B cell (primary cell): Measurements from ENCODE around the gene BST1. TPM values are rescaled to one million over a fixed set of nuclear protein-coding genes. Genes with fewer than 3 reads are reported as not detected.

Experiments used
- ATAC-seq: fragments of 200-7000 bp; cut with Tn5 transposase; one replicate; pipeline ENCODE4 v1.10.0; 2021; ENCODE audit warnings: low read depth, mild to moderate bottlenecking, moderate number of reproducible peaks, moderate library complexity
- CTCF ChIA-PET: fragments of 350-600 bp; sonication (Branson Sonifier 250); formaldehyde crosslinking; loops from one replicate; lab custom pipeline; 2021; ENCODE audit warnings: antibody characterized with exemption, inconsistent platforms; lab: Charles Lee
- POLR2A ChIA-PET: fragments of 350-600 bp; sonication (Branson Sonifier 250); formaldehyde crosslinking; loops from one replicate; lab custom pipeline; 2021; ENCODE audit warnings: antibody characterized with exemption; lab: Charles Lee
- DNase-seq: peaks from one replicate; pipeline ENCODE4 v3.0.0; 2013
- H2AFZ ChIP-seq: 2 replicates; pipeline ENCODE4 v1.6.1; 2012; ENCODE audit warnings: mild to moderate bottlenecking, low read depth, low read length; ENCODE audit not compliant: insufficient read depth, poor library complexity, severe bottlenecking
- H3K27ac ChIP-seq, 2 donors: 1 replicate in 1 of 2; 2 replicates in 1 of 2; pipeline ENCODE4 v1.5.1; 2012 to 2013; ENCODE audit warnings: low read length in 2 of 2, mild to moderate bottlenecking in 2 of 2, moderate library complexity in 1 of 2
- H3K27me3 ChIP-seq, 4 experiments: fragments of 200-600 bp in 1 of 4; sonication (generic) in 1 of 4; replicated peaks in 1 of 4; 1 replicate in 2 of 4; 2 replicates in 2 of 4; pipeline versions ENCODE4 v1.6.1 to v1.7.0; 2013 to 2016; ENCODE audit warnings: low read length in 3 of 4, mild to moderate bottlenecking in 2 of 4, mixed read lengths in 1 of 4, moderate library complexity in 1 of 4; ENCODE audit not compliant: insufficient read depth in 4 of 4, control insufficient read depth in 3 of 4; ENCODE audit errors: control extremely low read depth in 1 of 4
- H3K36me3 ChIP-seq, 2 experiments: replicated peaks in 1 of 2; 1 replicate in 1 of 2; 2 replicates in 1 of 2; pipeline versions ENCODE4 v1.6.1 to v1.7.1; 2013; ENCODE audit warnings: low read length in 1 of 2; ENCODE audit not compliant: insufficient read depth in 2 of 2, control insufficient read depth in 1 of 2; ENCODE audit errors: control extremely low read depth in 1 of 2, extremely low read depth in 1 of 2
- H3K4me1 ChIP-seq, 2 donors: fragments of 200-600 bp in 1 of 2; sonication (generic) in 1 of 2; 1 replicate in 1 of 2; 2 replicates in 1 of 2; pipeline versions ENCODE4 v1.5.1 to v1.6.1; 2013 to 2017; ENCODE audit warnings: low read length in 2 of 2; ENCODE audit not compliant: control insufficient read depth in 2 of 2, insufficient read depth in 2 of 2
- H3K4me2 ChIP-seq: replicated peaks from 2 replicates; pipeline ENCODE3; 2012; ENCODE audit warnings: mild to moderate bottlenecking, low read depth, low read length; ENCODE audit not compliant: poor library complexity, severe bottlenecking
- H3K4me3 ChIP-seq, 5 experiments: fragments of 200-600 bp in 1 of 5; sonication (generic) in 1 of 5; 1 replicate in 3 of 5; 2 replicates in 2 of 5; pipeline versions ENCODE4 v1.5.1 to v1.7.0; 2011 to 2016; ENCODE audit warnings: low read length in 4 of 5, mild to moderate bottlenecking in 4 of 5, low read depth in 2 of 5, control low read depth in 1 of 5, moderate library complexity in 1 of 5; ENCODE audit not compliant: insufficient read depth in 1 of 5; ENCODE audit errors: control extremely low read depth in 1 of 5, extremely low read depth in 1 of 5
- H3K79me2 ChIP-seq: fragments of 200-600 bp; sonication (generic); one replicate; pipeline ENCODE4 v1.6.0; 2016; ENCODE audit warnings: low read length; ENCODE audit not compliant: control insufficient read depth, insufficient read depth
- H3K9ac ChIP-seq: fragments of 200-600 bp; sonication (generic); 2 replicates; pipeline ENCODE4 v1.6.1; 2017; ENCODE audit warnings: mild to moderate bottlenecking, low read length, moderate library complexity
- H3K9me3 ChIP-seq, 3 donors: one replicate each; pipeline versions ENCODE4 v1.6.1 to v1.7.1; 2013; ENCODE audit warnings: low read length in 2 of 3; ENCODE audit not compliant: control insufficient read depth in 2 of 3, insufficient read depth in 1 of 3; ENCODE audit errors: control extremely low read depth in 1 of 3
- H4K20me1 ChIP-seq: 2 replicates; pipeline ENCODE4 v1.6.0; 2012; ENCODE audit warnings: mild to moderate bottlenecking, low read length; ENCODE audit not compliant: insufficient read depth, control insufficient read depth, poor library complexity, severe bottlenecking
- H3K27ac Mint-ChIP-seq: one replicate; pipeline ENCODE4 v1.8.0; 2021; ENCODE audit warnings: mixed read lengths
- H3K27me3 Mint-ChIP-seq: one replicate; pipeline ENCODE4 v1.8.0; 2021; ENCODE audit warnings: mixed read lengths
- H3K4me1 Mint-ChIP-seq: one replicate; pipeline ENCODE4 v1.8.0; 2021; ENCODE audit warnings: mixed read lengths
- H3K4me3 Mint-ChIP-seq: one replicate; pipeline ENCODE4 v1.8.0; 2021; ENCODE audit warnings: mixed read lengths
- H3K9me3 Mint-ChIP-seq: one replicate; pipeline ENCODE4 v1.8.0; 2022; ENCODE audit warnings: mixed read lengths; ENCODE audit not compliant: insufficient read depth
- EZH2 ChIP-seq: IDR thresholded peaks from 2 replicates; pipeline ENCODE4 v1.6.1; 2012; ENCODE audit warnings: borderline replicate concordance, low read depth, mild to moderate bottlenecking, moderate library complexity, low read length; ENCODE audit not compliant: insufficient read depth, poor library complexity, severe bottlenecking
- WGBS: methylation state at CpG from one replicate; pipeline ENCODE4 v1.1.5; 2013; ENCODE audit warnings: missing lambda C conversion rate; ENCODE audit not compliant: insufficient coverage; 5-methylcytosine and 5-hydroxymethylcytosine counted together
- intact Hi-C: fragments of 100-400 bp; cut with micrococcal nuclease; formaldehyde crosslinking; loops from one replicate; pipeline ENCODE4 v1.10.0; 2022
- polyA plus RNA-seq: library from polyadenylated mRNA; depleted of rRNA; stranded (reverse); fragments of >200 nt; gene quantifications from 2 replicates; pipeline ENCODE4 v1.2.3, GENCODE V29; 2012
- total RNA-seq, 2 donors: library from RNA; stranded (reverse); fragments of 120-200 nt in 1 of 2; gene quantifications; 1 replicate in 1 of 2; 2 replicates in 1 of 2; pipeline versions ENCODE4 v1.2.3 to v1.2.4, GENCODE V29; 2013 to 2022
- TF ChIP-seq, protein P1 (sequence below): fragments of 200-600 bp; IDR thresholded peaks from one replicate; pipeline ENCODE4 v1.8.0; 2022; ENCODE audit warnings: antibody characterized with exemption, mild to moderate bottlenecking

Gene BST1
- total and polyA plus RNA-seq, 2 donors (not counting 1 experiment from before 2014, with no cell fraction given) = 0.32 to 1.00 TPM

DNA sequence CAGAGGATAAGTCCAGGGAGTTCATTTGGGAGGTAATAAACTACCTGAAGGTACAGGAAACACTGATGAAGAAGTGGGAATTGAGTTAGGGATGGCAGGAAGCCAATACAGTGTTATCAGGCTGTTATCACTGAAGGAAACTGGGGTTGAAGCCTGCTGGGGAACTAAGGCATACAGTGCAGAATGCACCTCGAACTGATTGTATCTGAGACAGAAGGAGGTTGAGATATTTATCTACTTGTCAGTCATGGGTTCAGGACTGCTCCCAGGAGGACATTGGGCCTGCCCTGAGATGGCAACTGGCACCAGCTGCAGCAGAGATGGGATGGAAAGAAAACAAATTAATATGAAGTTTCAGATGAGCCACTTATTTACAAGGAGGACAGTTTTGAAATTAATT lies 39.8 kb downstream of the BST1 start:
- 14% methylated on average over 1 of the region's 1 CpG for WGBS
- no peak overlapping the region for H3K27ac Mint-ChIP-seq
- no peaks in the 10 kb centered on the region for H3K27me3 Mint-ChIP-seq
- no peaks in the 10 kb centered on the region for H3K79me2 ChIP-seq
- no peak overlapping the region for H3K4me3 Mint-ChIP-seq
- no peak for DNase-seq
- H2AFZ ChIP-seq = no peak overlapping the region
- no peaks in the 10 kb centered on the region for H3K4me1 Mint-ChIP-seq
- H3K27me3 ChIP-seq = no peaks in the 10 kb centered on the region
- H3K27ac ChIP-seq = no peak overlapping the region
- POLR2A ChIA-PET = no interaction called here
- H3K4me2 ChIP-seq = no peak overlapping the region
- intact Hi-C loops = no loop called here
- no peak overlapping the region for H3K9ac ChIP-seq
- no peaks in the 10 kb centered on the region for H3K36me3 ChIP-seq
- H4K20me1 ChIP-seq = no peaks in the 10 kb centered on the region
- no peak overlapping the region for H3K4me3 ChIP-seq
- peaks cover 6 to 20% (median 19%) of the 10 kb centered on the region in 3 donors for H3K9me3 ChIP-seq
- CTCF ChIA-PET = no interaction called here
- no peak for ATAC-seq
- H3K9me3 Mint-ChIP-seq = peaks cover 13% of the 10 kb centered on the region
- no peaks in the 10 kb centered on the region for H3K4me1 ChIP-seq
- no peak for TF ChIP-seq EZH2
- TF ChIP-seq, protein P1, sequence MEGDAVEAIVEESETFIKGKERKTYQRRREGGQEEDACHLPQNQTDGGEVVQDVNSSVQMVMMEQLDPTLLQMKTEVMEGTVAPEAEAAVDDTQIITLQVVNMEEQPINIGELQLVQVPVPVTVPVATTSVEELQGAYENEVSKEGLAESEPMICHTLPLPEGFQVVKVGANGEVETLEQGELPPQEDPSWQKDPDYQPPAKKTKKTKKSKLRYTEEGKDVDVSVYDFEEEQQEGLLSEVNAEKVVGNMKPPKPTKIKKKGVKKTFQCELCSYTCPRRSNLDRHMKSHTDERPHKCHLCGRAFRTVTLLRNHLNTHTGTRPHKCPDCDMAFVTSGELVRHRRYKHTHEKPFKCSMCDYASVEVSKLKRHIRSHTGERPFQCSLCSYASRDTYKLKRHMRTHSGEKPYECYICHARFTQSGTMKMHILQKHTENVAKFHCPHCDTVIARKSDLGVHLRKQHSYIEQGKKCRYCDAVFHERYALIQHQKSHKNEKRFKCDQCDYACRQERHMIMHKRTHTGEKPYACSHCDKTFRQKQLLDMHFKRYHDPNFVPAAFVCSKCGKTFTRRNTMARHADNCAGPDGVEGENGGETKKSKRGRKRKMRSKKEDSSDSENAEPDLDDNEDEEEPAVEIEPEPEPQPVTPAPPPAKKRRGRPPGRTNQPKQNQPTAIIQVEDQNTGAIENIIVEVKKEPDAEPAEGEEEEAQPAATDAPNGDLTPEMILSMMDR = no peak

DNA sequence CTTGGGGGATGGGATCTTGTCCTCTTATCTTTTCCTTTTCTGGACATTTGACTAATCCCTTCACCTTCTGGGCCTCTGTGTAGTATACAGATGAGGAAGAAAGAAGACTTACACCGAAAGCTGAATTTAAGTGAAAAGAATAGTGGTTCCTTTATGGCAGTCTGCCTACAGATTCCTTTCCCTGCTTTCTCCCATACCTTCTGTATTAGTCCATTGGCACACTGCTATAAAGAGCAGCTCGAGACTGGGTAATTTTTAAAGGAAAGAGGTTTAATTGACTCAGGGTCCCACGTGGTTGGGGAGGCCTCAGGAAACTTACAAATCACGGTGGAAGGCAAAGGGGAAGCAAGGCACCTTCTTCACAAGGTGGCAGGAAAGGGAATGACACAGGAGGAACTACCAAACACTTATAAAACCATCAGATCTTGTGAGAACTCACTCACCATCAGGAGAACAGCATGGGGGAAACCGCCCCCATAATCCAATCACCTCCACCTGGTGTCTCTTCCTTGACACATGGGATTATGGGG lies 41.2 kb downstream of the BST1 start:
- Histone ChIP-seq H3K79me2 (no peaks in the 10 kb centered on the region), H3K36me3 (no peaks in the 10 kb centered on the region), H3K4me3 (no peak overlapping the region), H3K27ac (no peak overlapping the region), H2AFZ (no peak overlapping the region), H3K9me3 (peaks cover 6 to 20% (median 19%) of the 10 kb centered on the region in 3 donors), H3K27me3 (no peaks in the 10 kb centered on the region), H4K20me1 (no peaks in the 10 kb centered on the region), H3K4me2 (no peak overlapping the region), H3K4me1 (no peaks in the 10 kb centered on the region), H3K9ac (no peak overlapping the region)
- DNase-seq = no peak
- H3K27ac Mint-ChIP-seq = no peak overlapping the region
- no peak overlapping the region for H3K4me3 Mint-ChIP-seq
- ATAC-seq = no peak
- intact Hi-C loops = no loop called here
- no peaks in the 10 kb centered on the region for H3K27me3 Mint-ChIP-seq
- CTCF ChIA-PET = interaction anchor here (1.0 kb wide), 1 partner anchor 139 kb away, joined by 3 read pairs; no protein-coding TSS in a partner anchor
- no peaks in the 10 kb centered on the region for H3K4me1 Mint-ChIP-seq
- POLR2A ChIA-PET = no interaction called here
- TF ChIP-seq, protein P1 = no peak
- TF ChIP-seq EZH2 = no peak
- peaks cover 13% of the 10 kb centered on the region for H3K9me3 Mint-ChIP-seq
- WGBS = no CpG with 5 or more reads among the region's 5 CpGs
